ENCODE data around the gene SAG. TPM values are rescaled to one million over a fixed set of nuclear protein-coding genes. Genes with fewer than 3 reads are reported as not detected.

SAG gene
- total and polyA plus RNA-seq, 11 donors: 1.4 TPM; not detected in 10

- no peak overlapping the region for H3K4me3 ChIP-seq
- DNase-seq (no peak), ATAC-seq (no peak)
- TF ChIP-seq POLR2A (IDR thresholded peaks at IDR 0.05) (no peak), CTCF (IDR thresholded peaks at IDR 0.05) (no peak)
- peaks cover 0 to 9% (median 0%) of the 10 kb centered on the region in 9 donors for H3K36me3 ChIP-seq
- H3K9me3 ChIP-seq: peaks cover 0 to 14% (median 0%) of the 10 kb centered on the region in 12 donors
- H3K27ac ChIP-seq: no peak overlapping the region
- WGBS, 4 donors: 88 to 96% (median 94%) methylated on average over 6 of the region's 6 CpGs
- H3K4me1 ChIP-seq: peaks cover 0 to 19% (median 3%) of the 10 kb centered on the region in 12 donors
- intact Hi-C loops (cut with DNase I): no loop called here
- no peaks in the 10 kb centered on the region for H3K27me3 ChIP-seq
Observed at GRCh38 chr2:233363744-233364235, 56.2 kb downstream of the SAG start.

GRCh38 chr2:233365861-233366520 lies 58.4 kb downstream of the SAG start:
- TF ChIP-seq POLR2A (IDR thresholded peaks at IDR 0.05): no peak
- intact Hi-C loops (cut with DNase I): no loop called here
- WGBS, 4 donors: 87 to 96% (median 92%) methylated on average over 6 of the region's 6 CpGs
- H3K36me3 ChIP-seq: peaks cover 0 to 9% (median 0%) of the 10 kb centered on the region in 9 donors
- H3K4me1 ChIP-seq: peaks cover 0 to 21% (median 3%) of the 10 kb centered on the region in 12 donors
- H3K9me3 ChIP-seq: peaks cover 0 to 14% (median 0%) of the 10 kb centered on the region in 12 donors
- DNase-seq: no peak
- no peak overlapping the region for H3K4me3 ChIP-seq
- no peak overlapping the region for H3K27ac ChIP-seq
- no peaks in the 10 kb centered on the region for H3K27me3 ChIP-seq
- ATAC-seq: no peak

GRCh38 chr2:233367586-233367985 lies 60.0 kb downstream of the SAG start:
- peaks cover 0 to 9% (median 0%) of the 10 kb centered on the region in 9 donors for H3K36me3 ChIP-seq
- H3K9me3 ChIP-seq: peaks cover 0 to 14% (median 0%) of the 10 kb centered on the region in 12 donors
- no peak overlapping the region for H3K27ac ChIP-seq
- no peak for DNase-seq
- intact Hi-C loops (cut with DNase I): no loop called here
- ATAC-seq: no peak
- TF ChIP-seq POLR2A (IDR thresholded peaks at IDR 0.05) (no peak), CTCF (IDR thresholded peaks at IDR 0.05) (no peak)
- 93 to 98% (median 97%) methylated on average over 3 of the region's 3 CpGs for WGBS, 4 donors
- H3K27me3 ChIP-seq: no peaks in the 10 kb centered on the region
- H3K4me1 ChIP-seq: peaks cover 0 to 15% (median 0%) of the 10 kb centered on the region in 12 donors
- H3K4me3 ChIP-seq: no peak overlapping the region

GRCh38 chr2:233368756-233369155 lies 61.1 kb downstream of the SAG start:
- ATAC-seq: no peak
- Histone ChIP-seq H3K27me3 (no peaks in the 10 kb centered on the region), H3K27ac (no peak overlapping the region), H3K4me1 (peaks cover 0 to 15% (median 2%) of the 10 kb centered on the region in 12 donors), H3K9me3 (peaks cover 0 to 9% (median 0%) of the 10 kb centered on the region in 12 donors), H3K36me3 (peaks cover 0 to 16% (median 0%) of the 10 kb centered on the region in 9 donors), H3K4me3 (no peak overlapping the region)
- 82 to 86% (median 84%) methylated on average over 5 of the region's 5 CpGs for WGBS, 4 donors
- intact Hi-C loops (cut with DNase I): no loop called here
- TF ChIP-seq POLR2A (IDR thresholded peaks at IDR 0.05) (no peak), CTCF (IDR thresholded peaks at IDR 0.05) (no peak)
- no peak for DNase-seq
